ENCODE data around the gene DHX29. TPM values are rescaled to one million over a fixed set of nuclear protein-coding genes. Genes with fewer than 3 reads are reported as not detected.
"Not testable (repeated sequence)": the region's sequence is repeated elsewhere in the genome, so short reads cannot be mapped to it uniquely, and the experiment has no call there.

Gene DHX29
- polyA plus RNA-seq, 5 donors = 24.6 to 42.1 (median 32.5) TPM

DNA sequence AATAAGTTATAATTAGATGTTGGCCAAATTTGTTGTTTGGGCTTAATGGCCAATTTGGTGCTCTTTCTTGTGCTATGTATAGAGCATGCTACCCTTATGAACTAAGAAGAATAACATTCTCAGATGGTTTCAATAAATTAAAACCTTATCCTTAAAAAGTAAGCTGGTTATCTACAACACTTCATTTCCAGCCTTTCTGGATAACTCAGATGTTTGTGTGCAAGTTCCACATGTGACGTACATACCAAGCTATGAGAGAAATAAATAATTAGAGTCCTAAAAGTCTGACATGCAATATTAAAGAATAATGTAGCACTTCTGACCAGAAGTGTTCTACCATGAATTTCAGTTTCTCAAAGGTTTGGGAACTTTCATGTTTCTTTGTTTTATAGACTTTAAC, 12.0 kb upstream of the DHX29 start:
- no peak for DNase-seq

DNA sequence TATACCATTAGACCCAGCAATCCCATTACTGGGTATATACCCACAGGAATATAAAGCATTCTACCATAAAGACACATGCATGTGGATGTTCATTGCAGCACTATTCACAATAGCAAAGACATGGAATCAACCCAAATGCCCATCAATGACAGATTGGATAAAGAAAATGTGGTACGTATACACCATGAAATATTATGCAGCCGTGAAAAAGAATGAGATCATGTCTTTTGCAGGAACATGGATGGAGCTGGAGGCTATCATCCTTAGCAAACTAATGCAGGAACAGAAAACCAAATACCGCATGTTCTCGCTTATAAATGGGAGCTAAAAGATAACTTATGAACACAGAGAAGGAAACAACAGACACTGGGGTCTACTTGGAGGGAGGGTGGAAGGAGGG, 10.7 kb upstream of the DHX29 start:
- not testable (repeated sequence) for DNase-seq

GRCh38 chr5:55316837-55317236, 9.3 kb upstream of the DHX29 start:
- no peak for DNase-seq

DNA sequence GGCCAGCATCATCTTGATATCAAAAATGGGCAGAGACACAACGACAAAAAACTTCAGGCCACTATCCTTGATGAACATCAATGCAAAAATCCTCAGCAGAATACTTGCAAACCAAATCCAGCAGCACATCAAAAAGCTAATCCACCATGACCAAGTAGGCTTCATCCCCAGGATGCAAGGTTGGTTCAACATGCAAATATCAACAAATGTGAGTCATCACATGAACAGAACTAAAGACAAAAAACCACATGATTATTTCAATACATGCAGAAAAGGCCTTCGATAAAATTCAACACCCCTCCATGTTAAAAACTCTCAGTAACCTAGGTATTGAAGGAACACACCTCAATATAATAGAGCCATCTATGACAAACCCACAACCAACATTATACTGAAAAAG, 8.8 kb upstream of the DHX29 start:
- no peak for DNase-seq

- DNase-seq = no peak
Measured at GRCh38 chr5:55313870-55314617, 6.5 kb upstream of the DHX29 start.

- no peak for DNase-seq
Measured at GRCh38 chr5:55308254-55308836, 851 bp upstream of the DHX29 start.

DNA sequence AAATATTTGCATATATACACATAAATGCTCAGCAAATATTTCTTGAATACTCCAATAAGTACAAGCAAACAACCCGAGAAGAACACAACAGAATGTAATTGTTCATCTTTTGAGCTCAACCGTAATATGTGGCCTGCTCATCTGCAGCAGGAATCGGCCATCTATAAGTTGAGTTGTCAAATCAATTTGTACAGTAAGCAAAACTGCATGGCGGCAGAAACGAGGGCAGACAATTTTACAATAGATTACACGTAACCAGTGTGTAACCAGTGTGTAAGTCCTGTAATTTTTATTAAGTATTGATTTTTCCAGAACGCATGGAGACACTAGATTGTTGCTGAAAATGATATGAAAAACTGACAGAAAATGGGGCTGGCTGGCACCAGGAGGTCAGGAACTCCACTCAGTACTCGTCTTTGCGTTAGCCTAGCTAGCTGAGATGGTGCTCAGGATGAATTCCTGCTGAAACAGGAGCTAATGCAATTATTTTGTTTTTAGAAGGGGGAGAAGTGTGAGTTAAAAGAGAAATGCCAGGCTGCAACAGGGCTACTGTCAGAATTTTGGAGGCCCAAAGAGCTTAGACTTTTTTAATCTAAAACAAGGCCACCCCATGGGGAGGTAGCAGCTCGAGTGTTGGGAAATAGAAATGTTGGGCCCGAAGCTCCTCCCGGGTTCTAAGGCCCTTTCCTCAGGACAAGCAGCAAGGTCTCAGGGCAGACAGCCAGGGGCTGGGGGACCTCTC, 682 bp downstream of the DHX29 start:
- DNase-seq = no peak

DNA sequence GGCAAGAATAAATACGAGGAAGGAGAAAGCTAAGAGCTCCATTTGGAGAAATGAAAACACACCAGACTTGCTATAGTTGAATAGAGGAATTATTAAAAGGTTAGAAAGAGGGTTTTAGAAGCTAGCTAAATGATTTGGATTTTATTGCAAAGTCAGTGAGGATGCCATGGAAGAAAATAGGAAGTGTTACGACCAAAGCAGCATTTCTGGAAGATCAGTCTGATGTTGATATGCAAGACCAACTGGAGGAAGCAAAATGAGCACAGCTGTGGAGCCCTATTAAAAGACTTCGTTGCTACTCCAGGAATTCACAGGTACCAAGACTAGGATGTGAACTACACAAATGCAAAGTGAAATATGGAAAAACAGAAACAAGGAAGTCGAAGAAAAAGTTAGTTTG, 2.1 kb downstream of the DHX29 start:
- no peak for DNase-seq

DNA sequence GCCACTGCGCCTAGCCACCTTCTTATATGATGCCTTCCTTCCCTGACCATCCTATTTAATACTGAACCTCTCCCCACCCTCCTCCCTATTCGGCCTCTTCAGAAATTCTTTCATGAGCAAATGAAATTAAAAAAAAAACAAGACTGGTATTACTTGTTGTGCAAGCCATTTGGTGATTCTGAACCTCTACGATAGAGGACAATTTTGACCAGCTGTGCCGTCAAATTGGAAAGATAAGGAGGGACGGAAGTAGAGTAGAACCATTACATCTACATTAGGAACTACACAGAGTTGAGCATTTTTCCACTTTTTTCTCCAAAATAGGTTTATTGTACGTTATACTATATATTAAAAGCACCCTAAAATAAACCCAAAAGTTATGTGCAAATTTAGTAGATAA, 2.9 kb downstream of the DHX29 start:
- DNase-seq = no peak

- DNase-seq = no peak
Measured at GRCh38 chr5:55303238-55303690, 4.2 kb downstream of the DHX29 start.

DNA sequence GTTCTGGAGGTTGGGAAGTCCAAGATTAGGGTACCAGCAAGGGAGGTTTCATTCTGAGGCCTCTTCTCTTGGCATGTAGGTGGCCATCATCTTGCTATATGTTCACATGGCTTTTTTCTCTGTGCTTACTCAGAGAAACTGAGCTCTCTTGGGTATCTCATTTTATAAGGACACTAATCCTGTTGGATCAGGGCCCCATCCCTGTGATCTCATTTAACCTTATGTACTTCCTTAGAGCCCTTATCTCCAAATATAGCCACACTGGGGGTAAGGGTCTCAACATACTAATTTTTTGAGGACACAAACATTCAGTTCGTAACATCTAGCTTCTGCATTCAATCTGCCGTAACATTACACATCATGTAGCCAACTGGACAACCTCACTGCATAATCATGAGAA, 6.6 kb downstream of the DHX29 start:
- no peak for DNase-seq

- DNase-seq = no peak
Measured at GRCh38 chr5:55294935-55295334, 12.6 kb downstream of the DHX29 start.

- no peak for DNase-seq
Measured at GRCh38 chr5:55290991-55291390, 16.5 kb downstream of the DHX29 start.

DNA sequence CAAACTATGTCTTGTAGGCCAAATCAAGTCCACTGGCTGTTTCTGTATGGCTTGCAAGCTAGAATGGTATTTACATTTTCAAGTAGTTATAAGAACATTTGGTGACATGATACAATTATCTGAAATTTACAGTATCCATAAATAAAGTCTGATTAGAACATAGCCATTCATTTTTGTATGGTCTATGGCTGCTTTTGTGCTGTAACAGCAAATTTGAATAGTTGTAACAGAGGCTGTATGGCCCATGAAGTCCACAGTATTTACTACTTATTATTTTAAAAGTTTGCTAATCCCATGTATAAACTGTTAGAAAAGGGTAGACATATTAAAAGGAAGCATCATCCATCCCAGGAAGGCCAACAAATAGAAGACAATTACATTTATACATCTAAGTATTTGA, 17.7 kb downstream of the DHX29 start:
- DNase-seq = no peak

DNA sequence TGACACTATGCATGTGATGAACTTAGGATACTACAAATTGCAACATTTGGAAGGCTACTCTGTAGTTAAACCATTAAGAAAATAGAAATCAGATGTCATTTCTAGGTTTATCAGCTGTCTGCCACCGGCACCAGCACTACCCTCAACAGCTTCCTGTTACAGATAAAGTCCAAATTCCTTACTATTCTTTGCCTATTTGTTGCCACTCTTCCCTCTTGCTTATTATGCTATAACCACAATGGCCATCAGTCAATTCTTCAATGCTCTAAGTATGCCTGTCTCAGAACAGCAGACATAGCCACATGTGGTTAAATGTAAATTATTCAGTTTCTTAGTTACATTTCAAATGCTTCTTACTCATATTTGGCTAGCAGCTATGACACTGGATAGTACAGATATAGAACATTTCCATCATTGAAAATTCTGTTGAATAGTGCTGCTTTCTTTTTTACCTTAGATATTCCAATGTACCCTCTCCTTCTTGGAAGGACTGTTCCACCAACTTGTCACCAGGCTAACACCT, 21.0 kb downstream of the DHX29 start:
- no peak for DNase-seq

GRCh38 chr5:55278778-55279177, 28.7 kb downstream of the DHX29 start:
- no peak for DNase-seq

- no peak for DNase-seq
Measured at GRCh38 chr5:55276771-55277170, 30.7 kb downstream of the DHX29 start.

DNA sequence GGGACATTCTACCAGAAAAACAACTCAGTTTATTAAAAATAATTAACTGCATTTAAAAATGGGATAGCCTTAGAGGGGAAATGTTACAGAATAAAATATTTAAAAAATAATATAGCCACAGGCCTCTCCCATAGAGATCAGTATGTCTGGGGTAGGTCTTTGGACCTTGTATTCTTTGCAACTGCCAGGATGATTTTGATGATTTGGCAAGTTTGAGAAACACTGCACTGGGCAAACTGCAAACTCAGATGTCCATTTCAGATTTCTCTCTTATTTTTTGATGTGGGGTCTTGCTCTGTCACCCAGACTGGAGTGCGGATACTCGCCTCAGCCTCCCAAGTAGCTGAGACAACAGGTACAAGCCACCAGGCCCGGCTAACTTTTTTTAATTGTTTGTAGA, 49.2 kb downstream of the DHX29 start:
- no peak for DNase-seq

- no peak for DNase-seq
Measured at GRCh38 chr5:55254802-55255201, 52.7 kb downstream of the DHX29 start.

- no peak for DNase-seq
Measured at GRCh38 chr5:55250064-55250463, 57.4 kb downstream of the DHX29 start.

- peak in 1 of 2 donors; percentile 44 for DNase-seq
Measured at GRCh38 chr5:55241746-55242145, 65.7 kb downstream of the DHX29 start.

DNA sequence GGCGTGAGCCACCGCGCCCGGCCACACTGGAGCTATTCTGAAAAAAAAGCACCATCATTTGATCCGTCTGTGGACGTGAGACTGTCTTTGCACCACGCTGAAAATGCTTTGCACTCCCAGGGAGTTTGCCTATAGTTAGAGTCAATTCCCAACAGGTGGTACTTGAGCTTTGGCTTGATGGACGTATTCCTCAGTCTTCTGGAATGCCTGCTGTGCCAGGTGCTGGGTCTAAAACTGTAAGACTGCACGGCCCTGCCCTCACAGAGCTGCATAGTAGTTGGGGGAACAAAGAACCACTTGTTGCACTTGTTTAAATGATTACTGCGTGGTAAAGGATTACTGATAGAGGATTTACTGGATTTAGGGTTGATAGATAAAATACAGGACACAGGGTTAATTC, 70.7 kb downstream of the DHX29 start:
- DNase-seq = no peak

Data from right lung (tissue), 5 donors.